Measurements from ENCODE around the gene KIT. TPM values are rescaled to one million over a fixed set of nuclear protein-coding genes. Genes with fewer than 3 reads are reported as not detected.

Gene KIT
- total and polyA plus RNA-seq, 2 donors (not counting 3 experiments of a cell fraction or from before 2014, with no cell fraction given), result 19.8 to 39.7 TPM

DNA sequence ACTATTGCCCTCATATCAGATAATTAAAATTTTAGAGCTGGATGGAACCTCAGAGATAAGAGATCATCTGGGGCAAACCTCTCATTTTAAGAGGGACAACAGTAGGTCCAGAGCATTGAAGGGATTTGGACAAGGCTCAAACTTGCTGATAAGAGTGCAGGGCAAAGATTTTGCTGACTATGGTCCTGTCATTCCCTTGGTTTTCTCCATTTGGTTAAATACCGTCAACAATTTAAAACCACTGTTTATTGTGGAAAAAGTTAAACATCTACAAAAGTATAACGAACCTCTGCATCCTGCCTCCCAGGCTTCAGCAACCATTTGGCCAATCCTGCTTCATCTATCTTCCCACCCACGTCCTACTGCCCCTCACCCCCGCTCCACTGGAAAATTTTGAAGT is 10.7 kb upstream of the KIT start:
- Histone ChIP-seq H3K9me3 (replicated peaks; ENCODE audit: control insufficient read depth, insufficient read depth, low read length) (no peaks in the 10 kb centered on the region), H3K9me1 (replicated peaks; ENCODE audit: control insufficient read depth, extremely low read depth, insufficient read depth, low read length) (no peaks in the 10 kb centered on the region), H3K36me3 (ENCODE audit: control insufficient read depth in 2 of 2, extremely low read depth in 1 of 2, insufficient read depth in 2 of 2, low read length in 2 of 2) (no peaks in the 10 kb centered on the region), H3K4me3 (replicated peaks in 1 of 3; ENCODE audit: insufficient read depth in 1 of 3, low read depth in 1 of 3, low read length in 3 of 3) (no peak overlapping the region), H3K9ac (replicated peaks; ENCODE audit: extremely low read depth, insufficient read depth, low read length) (no peak overlapping the region), H4K20me1 (replicated peaks; ENCODE audit: control insufficient read depth, extremely low read depth, insufficient read depth, low read length) (no peaks in the 10 kb centered on the region), H3K4me2 (ENCODE audit: insufficient read depth, low read length) (no peak overlapping the region), H3K27ac (ENCODE audit: insufficient read depth, low read depth, low read length) (no peak overlapping the region), H3K4me1 (ENCODE audit: control insufficient read depth, extremely low read depth, insufficient read depth, low read length) (no peaks in the 10 kb centered on the region), H3K79me2 (ENCODE audit: control insufficient read depth, insufficient read depth, low read length) (no peaks in the 10 kb centered on the region), H3K27me3 (ENCODE audit: control insufficient read depth in 2 of 2, insufficient read depth in 2 of 2, low read length in 2 of 2) (peaks cover 2% of the 10 kb centered on the region in 2 experiments), H2AFZ (ENCODE audit: low read depth, low read length) (no peak overlapping the region)
- dilution Hi-C loops (cut with MboI; ENCODE audit: extremely low pct_ligation_motif_present, low sequenced_read_pairs), result no loop called here
- no peak for DNase-seq (ENCODE audit: low read depth, low spot score)
- FAIRE-seq, result no peak
- BruUV-seq (replicated peaks), result no TSS peak
- POLR2A ChIA-PET, result no interaction called here
- CTCF ChIA-PET, result interaction anchor here (0.7 kb wide), 1 partner anchor 12 kb away, joined by 3 read pairs; no protein-coding TSS in a partner anchor
- intact Hi-C loops (cut with micrococcal nuclease), result no loop called here
- TF ChIP-seq POLR2AphosphoS5 (IDR thresholded peaks at IDR 0.05; ENCODE audit: insufficient read depth, low read depth, low read length) (no peak), GATA2 (IDR thresholded peaks at IDR 0.05; ENCODE audit: insufficient read depth, insufficient read length, low read depth, low read length) (no peak), CTCF (IDR thresholded peaks at IDR 0.05; ENCODE audit: extremely low read depth in 1 of 2, insufficient read depth in 1 of 2, low read depth in 1 of 2, low read length in 2 of 2) (no peak), JUN (IDR thresholded peaks at IDR 0.05; ENCODE audit: borderline replicate concordance, insufficient read depth, insufficient read length, low read depth) (no peak), POLR2A (IDR thresholded peaks at IDR 0.05; ENCODE audit: low read depth, low read length) (no peak), FOS (IDR thresholded peaks at IDR 0.05; ENCODE audit: borderline replicate concordance, insufficient read depth, low read length) (no peak), EZH2 (IDR thresholded peaks at IDR 0.05; ENCODE audit: borderline replicate concordance, low read depth, low read length, severe bottlenecking) (no peak)
